ENCODE results near the gene SVIL.
"Not testable (repeated sequence)": the region's sequence is repeated elsewhere in the genome, so short reads cannot be mapped to it uniquely, and the experiment has no call there.

SVIL gene

DNA sequence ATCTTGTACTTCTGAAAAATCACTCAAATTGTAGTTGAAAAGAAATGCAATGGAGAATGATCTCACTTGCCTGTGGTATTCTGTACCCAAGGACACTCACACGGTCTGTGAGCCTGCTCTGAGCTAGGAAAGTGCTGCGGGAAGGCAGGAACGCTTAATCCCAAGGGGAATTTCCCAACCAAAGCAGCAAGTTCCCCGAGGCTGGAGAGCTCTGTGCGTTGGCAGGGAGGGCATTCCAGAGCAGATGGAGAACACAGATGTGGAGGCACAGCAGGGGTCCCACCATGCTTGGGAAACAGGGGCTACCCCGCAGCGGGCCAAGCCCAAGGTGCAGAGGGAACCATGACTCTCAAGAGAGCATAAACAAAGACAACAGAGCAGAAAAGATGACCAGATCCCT lies 13.6 kb downstream of the SVIL start:
- DNase-seq, result no peak

DNA sequence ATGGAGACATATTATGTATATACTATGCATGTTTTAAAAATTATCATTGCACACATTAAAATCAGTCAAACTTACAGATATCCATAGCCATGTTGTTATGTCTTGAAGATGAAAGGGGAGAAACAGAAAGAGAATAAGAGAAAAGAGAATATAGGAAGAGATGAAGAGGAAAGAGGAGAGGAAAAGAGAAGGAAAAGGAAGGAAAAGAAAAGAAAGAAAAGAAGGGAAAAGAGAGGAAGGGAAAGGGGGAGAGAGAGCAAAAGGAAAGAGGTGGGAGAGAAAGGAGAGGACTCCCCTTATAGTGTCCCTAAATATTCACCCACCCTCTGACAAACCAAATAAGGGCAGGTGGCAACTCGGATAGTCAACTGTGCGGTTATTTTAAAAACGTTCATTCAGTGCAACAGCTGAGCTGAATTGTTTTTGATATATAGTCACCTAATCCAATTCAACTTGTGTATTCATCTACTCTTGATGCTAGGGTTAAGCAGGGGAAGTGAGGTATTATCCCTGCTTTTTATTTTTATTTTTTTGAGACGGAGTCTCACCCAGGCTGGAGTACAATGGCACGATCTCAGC lies 14.6 kb downstream of the SVIL start:
- no peak for DNase-seq

DNA sequence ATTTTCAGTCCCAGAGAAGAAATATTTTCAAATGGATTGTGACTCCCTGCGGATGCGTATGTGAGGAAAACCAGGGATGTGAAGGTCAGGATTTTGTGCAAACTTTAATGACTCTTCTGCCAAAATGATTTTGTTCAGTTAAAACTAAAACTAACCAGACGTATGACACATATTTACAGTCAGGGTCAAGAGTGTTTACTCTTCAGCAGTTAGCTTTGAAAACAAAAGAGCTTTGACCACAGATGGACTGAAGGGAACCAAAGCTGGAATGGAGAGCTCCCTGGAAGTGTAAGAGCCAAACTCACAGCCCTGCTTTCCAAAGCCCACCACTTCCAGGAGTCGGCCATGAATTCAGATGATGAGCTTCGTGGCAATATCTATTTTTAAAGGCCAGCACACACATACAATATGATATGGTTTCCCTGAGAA lies 15.5 kb downstream of the SVIL start:
- DNase-seq, result no peak

DNA sequence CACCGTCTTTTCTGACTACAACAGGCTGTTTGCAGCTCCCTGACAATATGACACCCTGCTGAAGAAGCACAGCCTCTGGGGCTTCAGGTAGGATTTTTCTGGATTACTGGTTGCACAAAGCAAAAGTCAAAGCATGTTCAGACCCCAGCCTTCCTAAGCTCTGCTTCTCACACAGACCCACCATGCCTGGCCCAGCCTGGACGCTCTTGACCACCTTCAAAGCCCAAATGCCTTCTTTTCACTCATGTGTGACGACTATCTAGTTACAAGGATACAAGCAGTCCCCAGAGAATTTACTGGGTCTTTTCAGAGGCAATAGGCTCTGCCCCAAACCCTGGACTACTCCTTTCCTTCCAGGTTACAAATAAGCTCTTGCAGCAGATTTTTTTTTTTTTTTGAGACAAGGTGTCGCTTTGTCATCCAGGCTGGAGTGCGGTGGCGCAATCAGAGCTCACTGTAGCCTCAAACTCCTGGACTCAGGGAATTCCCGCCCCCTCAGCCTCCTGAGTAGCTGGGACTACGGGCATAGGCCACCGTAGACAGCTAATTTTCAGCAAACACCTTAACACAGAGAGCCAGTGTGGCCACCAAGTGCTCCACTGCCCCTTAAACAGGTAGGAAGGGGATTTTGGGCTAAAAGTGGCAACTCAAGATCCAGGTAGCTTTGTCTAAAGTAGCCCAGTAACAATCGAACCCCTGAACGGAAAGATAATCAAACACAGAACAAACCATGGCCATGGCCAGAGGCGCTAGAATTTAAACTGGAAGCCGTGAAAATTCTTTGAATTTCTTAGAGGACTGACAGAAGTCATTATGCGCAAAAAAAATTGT lies 16.2 kb downstream of the SVIL start:
- DNase-seq, result no peak

DNA sequence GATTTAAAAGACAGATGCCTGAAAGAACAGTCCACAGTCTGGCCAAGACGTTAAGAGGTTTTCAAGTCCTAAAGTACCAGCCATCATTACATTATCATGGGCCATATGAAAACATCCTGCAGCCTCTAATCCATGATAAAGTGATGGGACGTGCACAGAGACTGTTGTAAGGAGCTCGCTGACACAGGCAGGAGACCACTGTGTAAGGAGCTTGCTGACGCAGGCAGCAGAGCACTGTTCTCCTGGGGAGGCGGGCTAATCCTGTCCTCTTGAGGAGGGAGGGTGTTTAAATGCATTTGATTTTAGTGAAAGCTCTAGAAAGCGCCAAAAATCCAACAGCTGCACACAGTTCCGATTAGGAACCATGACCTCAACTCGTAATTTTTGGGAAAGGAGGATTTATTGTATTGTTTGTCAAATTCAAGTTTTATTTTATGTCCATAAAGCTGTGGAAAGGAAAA lies 16.9 kb downstream of the SVIL start:
- no peak for DNase-seq

DNA sequence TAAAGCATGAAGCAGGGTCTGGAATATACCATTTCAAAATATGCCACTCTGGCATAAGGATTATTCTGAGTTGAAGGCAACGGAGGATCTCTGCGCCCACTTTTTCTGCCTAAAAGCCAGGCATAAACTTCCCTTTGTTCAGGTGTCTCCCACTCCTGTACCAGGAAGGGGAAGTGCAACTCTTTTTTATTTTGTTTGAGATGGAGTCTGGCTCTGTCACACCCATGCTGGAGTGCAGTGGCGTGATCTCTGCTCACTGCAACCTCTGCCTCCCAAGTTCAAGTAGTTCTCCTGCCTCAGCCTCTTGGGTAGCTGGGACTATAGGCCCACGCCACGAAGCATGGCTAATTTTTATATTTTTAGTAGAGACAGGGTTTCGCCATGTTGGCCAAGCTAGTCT lies 18.2 kb downstream of the SVIL start:
- no peak for DNase-seq

DNA sequence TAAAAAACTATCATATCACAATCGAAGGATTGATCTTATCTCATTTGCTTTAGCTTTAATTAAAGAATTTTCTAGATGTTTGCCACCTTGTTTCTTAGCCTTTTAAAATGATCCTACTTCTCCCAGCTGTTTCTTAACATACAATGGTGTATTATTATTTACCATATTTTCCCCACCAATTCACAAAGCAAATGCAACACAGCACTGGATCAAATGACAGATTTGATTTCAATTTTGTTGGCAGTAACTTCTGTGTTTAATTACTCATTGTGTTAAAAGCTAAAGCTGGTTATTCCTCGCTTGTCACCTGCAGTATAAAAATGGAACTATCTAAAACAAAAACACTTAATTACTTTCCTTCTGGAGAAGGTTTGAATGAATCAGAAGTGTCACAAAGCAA lies 19.6 kb downstream of the SVIL start:
- no peak for DNase-seq

DNA sequence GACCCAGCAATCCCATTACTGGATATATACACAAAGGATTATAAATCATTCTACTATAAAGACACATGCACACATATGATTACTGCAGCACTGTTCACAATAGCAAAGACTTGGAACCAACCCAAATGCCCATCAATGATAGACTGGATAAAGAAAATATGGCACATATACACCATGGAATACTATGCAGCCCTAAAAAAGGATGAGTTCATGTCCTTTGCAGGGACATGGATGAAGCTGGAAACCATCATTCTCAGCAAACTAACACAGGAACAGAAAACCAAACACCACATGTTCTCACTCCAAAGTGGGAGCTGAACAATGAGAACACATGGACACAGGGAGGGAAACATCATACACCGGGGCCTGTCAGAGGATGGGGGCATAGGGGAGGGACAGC lies 20.5 kb downstream of the SVIL start:
- not testable (repeated sequence) for DNase-seq

DNA sequence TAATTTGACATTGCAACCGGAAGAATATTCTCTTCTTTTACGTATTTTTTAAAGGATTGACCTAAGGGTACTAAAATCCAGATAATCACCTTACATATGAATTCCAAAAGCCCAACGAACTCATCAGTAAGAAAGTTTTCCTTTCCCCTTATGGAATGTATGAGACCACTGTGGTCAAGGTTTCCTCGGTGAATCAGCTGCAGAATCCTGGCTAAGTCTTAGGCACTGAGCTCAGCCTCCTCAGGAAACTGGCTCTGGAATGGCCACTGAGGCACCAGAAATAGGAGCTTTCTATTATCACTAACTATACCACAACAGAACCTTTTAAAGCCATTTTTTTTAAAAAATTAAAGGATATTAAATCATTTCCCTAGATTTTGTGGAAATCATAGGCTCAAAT lies 21.0 kb downstream of the SVIL start:
- no peak for DNase-seq

DNA sequence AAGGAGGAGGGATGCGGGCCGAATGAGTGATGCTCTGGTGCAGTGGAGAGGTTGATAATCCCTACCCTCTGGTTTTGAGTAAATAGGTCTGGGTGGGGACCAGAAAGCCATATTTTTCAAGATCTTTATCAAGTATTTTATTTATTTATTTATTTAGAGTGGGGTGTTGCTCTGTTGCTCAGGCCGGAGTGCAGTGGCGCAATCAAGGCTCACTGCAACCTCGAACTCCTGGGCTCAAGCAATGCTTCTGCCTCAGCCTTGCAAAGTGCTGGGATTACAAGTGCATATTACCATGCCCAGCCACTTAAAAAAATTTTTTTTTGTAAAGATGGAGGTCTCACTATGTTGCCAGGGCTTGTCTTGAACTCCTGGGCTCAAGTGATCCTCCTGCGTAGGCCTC lies 21.6 kb downstream of the SVIL start:
- DNase-seq, result no peak

DNA sequence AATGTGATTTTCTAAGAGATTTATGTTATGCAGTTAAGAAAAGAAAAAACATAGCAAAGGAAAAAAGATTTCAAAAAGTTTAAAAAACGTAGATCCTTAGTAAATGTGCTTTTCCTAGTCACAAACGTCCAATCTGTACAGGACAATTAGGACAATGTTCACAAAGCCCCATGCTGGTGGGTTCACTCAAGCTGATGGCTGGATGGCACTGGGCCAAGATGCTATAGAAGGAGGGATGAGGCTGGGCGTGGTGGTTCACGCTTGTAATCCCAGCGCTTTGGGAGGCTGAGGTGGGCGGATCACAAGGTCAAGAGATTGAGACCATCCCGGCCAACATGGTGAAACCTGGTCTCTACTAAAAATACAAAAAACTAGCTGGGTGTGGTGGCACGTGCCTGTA lies 22.1 kb downstream of the SVIL start:
- DNase-seq, result no peak

DNA sequence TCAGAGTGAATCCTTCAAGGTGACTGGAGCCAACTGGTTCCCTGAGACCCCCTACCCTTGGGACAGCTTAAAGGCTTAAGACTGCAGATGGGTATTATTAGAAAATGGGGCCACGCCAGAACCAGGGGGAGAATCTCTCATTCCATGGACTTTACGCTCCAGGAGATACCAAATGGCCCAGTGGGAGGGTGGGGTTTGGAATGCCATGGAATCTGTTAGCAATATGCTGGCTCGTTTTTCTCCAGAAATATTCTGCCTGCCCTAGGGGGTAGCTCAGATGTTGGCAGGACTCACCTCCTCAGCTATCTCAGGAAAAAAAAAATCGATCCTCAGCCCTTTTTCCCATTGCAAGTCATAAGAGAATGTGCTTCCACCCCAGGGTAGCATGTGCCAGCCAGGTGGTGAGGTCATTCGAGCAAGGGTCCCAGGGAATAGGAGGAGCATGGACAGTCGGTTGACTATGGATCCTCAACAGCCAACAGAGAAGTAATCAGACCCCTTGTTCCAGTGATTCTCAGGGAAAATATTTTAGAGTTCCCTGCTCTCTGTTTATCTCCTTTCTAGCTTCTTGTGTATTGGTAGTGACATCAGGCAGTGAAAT lies 22.9 kb downstream of the SVIL start:
- DNase-seq, result no peak

DNA sequence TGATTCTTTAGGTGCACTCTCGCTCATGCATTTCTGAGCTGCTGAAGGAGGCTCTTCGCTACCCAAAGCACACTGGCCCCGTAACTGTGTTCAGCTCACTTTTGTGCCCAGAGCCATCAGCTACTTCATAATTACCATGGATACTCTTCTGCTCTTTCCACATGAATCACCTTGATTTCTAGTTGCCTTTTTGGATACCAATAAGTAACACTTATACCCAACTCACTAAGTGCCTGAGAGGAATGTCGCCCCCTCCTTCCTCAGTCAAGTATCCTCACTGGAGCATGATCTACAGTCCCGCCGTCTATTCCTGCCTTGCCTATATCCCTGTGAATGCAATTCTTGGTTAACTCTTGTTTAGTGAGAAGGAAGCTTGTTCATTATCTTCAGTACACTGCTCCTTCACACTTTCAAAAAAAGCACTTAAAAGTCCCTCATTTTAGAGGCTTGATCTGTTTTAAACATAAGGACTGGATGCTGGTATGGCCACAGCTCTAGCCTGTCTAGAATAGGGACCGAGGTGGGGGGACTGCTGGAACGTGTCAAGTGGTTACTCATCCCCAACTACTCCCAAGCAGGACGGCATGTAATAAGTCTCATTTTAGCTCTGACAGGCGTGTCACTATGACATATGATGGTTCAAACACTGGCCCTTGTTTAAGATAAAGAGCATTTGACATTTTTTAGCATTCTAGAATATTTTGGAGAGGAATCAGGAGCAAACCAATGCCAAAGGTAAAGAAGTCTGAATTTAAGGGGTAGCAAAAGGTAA lies 23.7 kb downstream of the SVIL start:
- no peak for DNase-seq

DNA sequence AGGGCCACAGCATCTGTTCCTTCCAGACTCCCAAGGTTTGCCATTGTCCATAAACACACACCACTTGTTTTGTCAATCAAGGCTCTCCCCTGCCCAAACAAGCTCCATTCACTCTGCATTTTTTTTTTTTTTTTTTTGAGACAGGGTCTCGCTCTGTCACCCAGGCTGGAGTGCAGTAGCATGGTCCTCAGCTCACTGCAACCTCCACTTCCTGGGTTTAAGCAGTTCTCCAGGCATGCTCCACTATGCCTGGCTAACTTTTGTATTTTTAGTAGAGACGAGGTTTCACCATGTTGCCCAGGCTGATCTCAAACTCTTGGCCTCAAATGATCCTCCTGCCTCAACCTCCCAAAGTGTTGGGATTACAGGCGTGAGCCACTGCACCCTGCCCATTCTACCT lies 24.4 kb downstream of the SVIL start:
- not testable (repeated sequence) for DNase-seq

DNA sequence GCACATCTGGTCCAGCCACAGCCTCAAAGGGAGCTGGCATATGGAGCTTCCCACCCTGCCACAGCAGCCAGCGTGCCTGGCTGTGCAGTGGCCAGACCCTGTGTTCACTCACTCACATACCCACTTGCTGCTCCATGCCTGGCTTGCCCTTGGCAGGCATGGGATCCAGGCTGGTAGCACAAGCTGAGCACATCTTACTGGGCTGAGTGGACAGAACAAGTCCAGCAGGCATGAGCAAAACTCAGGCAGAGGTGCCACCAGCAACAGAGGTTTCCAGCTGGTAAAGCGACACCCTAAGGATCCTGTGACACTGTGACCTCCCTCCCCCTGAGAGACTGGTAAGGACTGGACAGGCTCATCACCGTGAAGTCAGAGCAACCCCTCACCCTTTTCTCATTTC lies 25.1 kb downstream of the SVIL start:
- DNase-seq, result no peak

DNA sequence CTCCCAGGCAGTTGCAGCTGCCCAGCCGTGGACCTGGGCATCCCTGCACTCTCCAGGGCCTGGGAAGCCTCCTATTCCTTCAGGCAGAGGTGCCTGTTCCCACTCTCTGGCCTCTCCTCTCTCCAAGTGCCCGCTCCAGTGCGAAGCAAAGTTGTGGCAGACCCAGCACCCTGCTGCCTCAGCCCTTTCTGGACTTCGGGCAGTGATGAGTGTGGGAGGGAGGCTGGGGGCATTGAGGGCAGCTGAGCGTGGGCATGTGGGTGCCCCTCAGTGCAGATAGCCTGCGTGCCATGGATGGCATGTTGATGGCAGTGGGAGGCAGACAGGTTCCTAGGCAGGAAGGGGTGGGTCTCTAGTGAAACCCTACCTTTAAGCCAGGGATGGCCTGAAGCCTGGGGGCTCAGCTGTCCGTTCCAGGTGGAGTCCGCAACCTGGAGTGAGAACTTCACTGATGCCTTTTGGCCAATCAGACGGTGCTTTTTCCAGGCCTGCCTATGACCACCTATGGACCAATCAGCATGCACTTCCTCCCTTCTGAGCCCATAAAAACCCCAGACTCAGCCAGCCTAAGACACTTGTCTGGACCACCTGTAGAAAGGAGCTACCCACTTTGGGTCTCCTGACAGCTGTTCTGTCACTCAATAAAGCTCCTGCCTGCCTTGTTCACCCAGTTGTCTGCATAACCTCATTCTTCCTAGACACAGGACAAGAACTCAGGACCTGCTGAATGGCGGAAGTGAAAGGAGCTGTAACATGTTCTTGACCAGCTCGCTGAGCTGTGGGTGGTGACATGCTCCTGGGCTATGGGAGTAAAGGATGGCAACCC lies 26.1 kb downstream of the SVIL start:
- no peak for DNase-seq

DNA sequence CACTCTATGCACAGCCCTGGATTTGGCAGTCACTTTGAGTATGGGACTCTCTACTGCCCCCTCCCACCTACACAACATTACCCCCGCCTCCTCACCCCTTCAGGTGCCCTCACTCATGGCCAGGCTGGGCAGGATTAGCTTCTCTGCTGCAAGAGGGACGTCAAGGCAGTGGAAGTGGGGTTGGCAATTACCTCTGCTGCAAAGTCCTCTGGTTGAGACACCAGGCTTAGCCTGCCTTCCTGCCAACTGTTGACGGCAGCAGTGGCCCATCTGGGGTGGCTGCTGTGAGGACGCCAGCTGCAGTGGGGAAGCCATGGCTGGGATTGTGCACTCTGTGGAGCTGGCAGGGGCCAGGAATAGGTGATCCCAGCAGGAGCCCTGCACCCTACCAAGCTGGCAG lies 26.7 kb downstream of the SVIL start:
- DNase-seq, result no peak

DNA sequence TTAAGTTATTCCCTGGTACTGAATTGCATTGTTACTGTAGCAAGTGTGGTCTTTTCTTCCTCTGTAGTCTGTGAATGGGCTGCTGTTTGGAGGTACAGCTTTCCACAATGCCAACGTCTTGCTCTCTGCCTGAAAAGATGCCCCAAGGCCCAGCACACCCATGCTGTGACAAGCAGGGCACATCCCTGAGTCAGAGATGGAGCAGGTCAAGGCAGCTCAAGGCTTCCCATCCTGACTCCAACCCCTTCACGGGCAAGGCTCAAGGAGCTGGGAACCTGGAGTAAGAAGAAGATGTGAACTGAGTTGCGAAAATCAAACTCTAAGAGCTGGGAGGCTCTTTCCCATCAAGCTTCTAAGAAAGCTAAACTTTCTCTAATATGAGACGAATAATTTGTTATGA lies 27.2 kb downstream of the SVIL start:
- DNase-seq, result no peak

DNA sequence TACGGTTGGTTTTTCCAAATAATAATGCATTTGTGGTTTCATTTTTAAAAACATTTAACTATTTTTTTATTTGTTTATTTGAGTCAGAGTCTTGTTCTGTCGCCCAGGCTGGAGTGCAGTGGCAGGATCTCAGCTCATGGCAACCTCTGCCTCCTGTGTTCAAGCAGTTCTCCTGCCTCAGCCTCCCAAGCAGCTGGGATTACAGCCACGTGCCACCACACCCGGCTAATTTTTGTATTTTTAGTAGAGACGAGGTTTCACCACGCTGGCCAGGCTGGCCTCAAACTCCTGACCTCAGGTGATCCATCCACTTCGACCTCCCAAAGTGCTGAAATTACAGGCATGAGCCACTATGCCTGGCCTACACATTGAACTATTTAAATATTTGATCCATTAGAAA lies 28.1 kb downstream of the SVIL start:
- not testable (repeated sequence) for DNase-seq

DNA sequence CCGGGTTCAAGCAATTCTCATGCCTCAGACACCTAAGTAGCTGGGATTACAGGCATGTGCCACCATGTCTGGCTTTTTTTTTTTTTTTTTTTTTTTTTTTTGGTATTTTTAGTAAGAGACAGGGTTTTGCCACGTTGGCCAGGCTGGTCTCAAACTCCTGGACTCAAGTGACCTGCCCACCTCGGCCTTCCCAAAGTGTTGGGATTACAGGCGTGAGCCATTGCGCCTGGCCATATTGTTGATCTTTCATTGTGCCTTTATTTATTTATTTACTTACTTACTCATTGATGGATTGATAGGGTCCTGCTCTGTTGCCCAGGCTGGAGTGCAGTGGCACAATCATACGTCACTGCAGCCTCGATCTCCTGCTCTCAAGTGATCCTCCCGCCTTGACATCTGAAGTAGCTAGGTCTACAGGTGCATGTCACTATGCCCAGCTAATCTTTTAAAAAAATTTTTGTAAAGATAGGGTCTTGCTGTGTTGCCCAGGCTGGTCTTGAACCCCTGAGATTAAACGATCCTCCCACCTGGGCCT lies 30.4 kb downstream of the SVIL start:
- DNase-seq, result no peak

DNA sequence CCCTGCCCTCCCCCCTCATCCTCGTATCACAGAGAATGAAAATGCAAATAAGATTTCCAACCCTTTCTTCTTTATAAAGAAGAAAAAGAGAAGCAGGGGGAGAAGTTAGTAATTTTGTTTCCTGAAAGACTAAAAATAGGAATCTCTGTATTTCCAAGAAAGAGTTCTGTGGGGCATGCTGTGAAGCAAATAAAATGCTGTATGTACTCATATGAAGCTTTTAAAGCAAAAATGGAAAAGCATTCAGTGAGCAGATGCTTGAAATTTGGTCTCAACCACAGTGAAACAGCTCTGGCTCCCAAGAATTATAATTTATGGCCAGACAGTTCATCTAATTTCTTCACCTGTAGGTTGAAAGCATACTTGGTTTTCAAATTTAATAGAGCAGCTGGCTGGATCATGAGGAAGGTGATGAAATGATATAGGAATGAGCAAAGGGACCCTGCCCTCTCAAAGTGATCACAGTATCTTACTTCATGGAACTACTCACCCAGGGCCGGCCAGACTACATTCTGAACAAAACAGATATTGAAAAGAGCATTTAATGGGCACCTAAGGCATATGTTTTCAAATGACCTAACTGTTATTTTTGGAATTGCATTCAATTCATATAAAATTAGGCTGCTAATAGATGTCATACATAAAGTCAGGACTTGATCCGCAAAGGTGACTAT lies 31.4 kb downstream of the SVIL start:
- DNase-seq, result no peak

DNA sequence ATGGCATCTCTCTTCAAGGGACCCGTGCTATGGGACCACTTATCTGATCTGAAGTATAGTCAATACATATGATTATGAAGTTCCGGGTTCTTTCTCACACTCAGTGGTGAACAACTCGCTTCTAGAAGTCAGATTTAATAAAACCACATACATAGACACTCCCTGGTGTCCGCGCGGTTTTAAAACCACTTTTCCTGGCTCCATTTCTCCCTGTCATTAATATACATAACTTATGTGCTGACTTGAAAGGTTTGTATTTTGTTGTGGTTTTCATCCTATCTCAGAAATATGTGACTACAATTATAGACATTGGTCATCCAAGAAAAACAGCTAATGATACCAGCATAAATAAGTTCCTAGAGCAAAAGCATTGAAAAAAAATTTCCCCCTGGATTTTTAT lies 34.0 kb downstream of the SVIL start:
- DNase-seq, result no peak
